GM19043 (cell line): ENCODE data around the gene CFAP46.

Experiments
- ATAC-seq: cut with Tn5 transposase; IDR thresholded peaks from one replicate; pipeline ENCODE4 v1.9.1; 2021; ENCODE audit warnings: low read depth; ENCODE audit not compliant: unreplicated experiment

Gene CFAP46

DNA sequence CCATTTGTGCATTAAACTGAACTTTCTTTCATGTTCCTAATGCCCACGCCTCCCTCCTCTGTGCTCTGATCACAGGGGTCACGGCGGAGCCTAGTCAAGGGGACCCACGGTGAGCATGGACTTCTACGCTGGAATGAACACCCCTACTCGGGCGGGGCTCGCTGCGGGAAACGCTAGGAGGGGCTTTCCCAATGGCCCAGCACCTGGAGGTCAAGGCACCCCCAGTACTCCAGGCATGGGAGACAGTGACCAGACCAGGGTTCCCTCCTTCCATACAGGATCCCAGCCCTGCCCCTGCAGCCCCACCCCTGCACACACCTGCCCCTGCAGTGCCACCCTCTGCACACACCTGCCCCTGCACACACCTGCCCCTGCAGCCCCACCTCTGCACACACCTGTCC lies 129.4 kb downstream of the CFAP46 start:
- ATAC-seq: no peak

GRCh38 chr10:132812520-132812919 lies 129.8 kb downstream of the CFAP46 start:
- ATAC-seq: no peak

GRCh38 chr10:132811891-132812481 lies 130.4 kb downstream of the CFAP46 start:
- no peak for ATAC-seq

- ATAC-seq: no peak
Measured at GRCh38 chr10:132810807-132811700, 131.3 kb downstream of the CFAP46 start.

GRCh38 chr10:132810141-132810806 lies 132.1 kb downstream of the CFAP46 start:
- ATAC-seq: no peak

DNA sequence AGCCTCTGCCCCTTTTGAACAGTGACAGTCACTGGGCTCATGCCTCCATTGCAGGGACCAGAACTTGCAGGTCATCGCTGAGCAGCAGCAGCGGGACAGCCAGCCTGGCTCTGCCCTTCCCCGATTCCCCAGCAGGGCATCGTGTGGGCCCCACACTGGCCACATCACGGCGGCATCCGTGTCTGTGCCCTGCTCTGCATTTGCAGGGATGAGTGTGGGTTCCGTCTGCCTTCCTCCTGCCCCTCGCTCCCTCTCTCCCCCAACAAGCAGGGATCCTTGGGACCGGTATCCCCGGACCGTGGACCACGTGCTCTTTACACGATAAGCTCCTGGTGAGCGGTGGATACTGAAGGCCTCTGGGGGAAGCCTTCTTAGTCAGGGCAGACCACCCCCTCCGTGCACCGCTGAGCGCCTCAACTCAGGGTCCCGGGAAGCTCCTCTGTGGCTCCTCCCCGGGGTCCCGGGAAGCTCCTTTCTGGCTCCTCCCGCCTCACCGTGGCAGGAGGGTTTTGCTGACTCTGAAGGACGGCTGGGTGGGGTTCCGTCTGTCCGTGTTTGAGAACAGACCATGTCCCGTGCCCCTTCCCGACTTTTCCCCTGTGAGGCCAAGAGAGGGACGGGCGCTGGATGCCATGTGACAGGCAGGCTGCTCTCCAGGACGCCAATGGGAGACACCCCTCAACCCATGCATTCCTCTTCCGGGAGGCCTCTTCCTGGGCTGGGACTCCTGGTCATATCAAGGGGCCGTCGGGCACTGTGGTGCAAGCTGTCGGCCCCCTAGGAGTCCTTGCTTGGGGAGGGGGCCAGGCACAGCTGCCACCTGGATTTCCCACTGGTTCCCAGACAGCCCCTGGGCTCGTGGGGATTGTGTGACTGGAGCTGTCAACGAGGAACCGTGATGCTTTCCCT lies 132.9 kb downstream of the CFAP46 start:
- ATAC-seq: no peak

DNA sequence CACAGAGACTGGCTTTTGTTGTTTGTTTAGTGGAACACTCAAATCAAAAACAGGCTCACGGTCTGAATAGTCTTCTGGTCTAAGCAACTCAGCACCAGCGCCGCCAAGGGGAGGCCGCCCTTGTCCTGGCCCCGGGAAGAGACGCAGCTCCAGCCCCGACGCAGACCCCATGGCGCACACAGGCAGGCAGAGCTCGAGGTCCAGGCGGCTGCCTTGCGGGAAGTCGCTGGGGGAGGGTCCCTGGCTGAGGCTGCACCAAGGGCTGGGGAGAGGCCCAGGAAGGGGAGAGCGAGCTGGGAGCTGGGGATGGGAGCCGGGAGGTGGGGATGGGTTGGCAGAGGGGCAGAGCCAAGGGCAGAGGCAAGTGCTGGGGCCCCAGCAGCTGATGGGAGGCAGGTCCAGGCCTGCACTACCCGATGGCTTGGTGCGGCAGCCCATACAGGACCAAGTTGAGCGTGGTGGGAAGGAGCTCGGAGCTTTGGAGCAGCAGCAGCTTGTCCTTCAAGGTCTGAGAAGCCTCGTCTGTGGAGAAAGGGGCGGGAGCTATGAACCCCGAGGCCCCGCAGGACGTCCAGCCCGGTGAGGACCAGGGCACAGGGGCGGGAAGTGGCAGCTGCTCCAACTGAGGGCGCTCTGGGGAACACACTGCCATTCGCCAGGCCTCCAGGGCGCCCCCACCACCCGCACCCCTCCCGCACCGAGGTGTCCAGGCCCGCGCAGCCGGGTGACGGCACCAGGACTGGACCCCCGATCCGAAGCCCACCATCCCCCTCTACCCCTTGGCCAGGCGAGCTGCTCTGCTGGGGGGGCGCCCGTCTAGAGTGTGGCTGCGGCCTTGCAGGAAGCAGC lies 133.8 kb downstream of the CFAP46 start:
- no peak for ATAC-seq

DNA sequence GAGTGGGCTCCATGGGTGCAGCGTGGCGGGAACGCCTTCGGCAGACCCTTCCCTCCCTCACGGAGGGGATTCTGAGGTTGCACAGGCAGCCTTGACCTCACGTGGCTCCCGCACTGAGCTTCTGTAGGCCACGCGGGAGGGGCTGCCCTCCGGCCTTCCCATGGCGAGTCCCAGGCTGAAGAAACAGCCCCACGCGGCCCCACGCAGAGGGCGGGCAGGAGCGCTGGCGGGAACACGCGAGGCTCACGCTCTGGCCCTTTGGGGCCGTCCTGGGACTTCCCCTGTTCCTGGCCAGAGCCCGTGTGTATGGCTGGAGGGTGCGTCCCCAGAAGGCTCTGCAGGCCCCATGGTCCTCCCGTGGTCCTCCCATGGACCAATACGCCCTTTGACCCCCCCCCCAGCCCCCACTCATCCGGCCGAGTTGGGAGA lies 134.7 kb downstream of the CFAP46 start:
- ATAC-seq: no peak

- ATAC-seq: no peak
Measured at GRCh38 chr10:132806561-132807003, 135.8 kb downstream of the CFAP46 start.

DNA sequence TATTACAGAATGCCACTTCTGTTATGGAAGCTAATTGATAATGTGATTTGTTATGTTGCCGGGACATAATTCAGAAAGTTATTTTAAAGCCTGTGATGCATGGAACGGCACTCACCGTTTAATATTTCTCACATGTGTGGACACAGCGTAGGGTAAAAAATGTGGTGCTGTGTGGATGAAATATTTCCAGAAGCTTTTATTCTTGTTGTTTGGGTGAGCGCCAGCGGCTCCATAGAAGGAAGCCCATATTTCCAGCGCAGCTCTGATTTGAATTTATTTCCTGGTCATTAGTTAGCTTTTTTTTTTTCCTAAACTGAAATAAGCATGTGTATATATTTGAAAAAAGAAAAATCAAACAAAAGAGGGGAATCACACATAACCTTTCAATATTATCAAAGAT lies 136.3 kb downstream of the CFAP46 start:
- ATAC-seq: no peak

DNA sequence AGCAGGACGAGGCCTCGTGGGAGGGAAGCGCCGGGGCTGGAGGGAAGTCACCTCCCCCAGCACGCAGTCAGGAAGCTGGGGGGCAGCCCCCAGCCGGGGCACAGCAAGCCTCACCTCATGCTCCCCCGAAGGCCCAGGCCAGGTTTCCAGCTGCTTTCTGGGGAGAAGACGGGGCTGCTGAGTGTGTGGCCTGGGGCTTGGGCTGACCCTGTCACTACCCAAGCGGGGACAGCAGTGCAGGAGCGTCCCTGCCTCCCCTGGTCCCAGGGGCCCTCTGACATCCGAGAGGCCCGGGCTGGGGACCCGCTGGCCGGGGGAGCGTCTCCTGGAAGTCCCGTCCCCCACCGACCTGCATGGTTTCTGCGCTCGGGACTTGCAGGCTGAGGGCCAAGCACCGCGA lies 136.8 kb downstream of the CFAP46 start:
- no peak for ATAC-seq

DNA sequence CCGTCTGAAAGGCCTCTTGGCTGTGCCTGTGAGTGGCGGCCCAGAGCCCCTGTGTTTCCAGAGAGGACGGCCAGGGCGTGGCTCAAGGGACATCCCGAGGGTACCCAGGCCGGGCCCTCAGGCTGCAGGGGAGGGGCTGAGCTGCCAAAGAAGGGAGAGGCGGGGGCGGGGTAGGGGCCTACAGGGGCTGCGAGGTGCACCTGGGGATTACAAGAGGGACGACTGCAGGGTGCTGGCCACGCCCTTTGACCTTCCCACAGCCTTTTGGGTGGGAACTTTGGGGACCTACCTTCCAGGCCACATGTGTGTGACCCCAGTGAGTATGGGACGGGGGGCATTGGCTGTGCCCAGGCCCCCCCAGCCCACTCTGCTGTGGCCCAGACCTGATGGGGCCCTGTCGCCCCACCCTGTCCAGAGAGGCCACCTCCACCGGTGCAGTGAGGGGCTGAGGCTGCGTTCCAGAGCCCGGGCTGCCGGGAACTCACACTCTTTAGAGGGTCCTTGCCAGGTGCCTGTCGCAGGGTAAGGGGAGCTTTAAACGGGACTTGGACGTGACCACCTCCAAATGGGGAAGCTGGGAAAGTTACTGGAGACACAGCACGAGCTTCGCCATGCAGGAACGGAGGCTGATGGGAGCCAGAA lies 137.5 kb downstream of the CFAP46 start:
- ATAC-seq: no peak

GRCh38 chr10:132804287-132804686 lies 138.1 kb downstream of the CFAP46 start:
- ATAC-seq: no peak

DNA sequence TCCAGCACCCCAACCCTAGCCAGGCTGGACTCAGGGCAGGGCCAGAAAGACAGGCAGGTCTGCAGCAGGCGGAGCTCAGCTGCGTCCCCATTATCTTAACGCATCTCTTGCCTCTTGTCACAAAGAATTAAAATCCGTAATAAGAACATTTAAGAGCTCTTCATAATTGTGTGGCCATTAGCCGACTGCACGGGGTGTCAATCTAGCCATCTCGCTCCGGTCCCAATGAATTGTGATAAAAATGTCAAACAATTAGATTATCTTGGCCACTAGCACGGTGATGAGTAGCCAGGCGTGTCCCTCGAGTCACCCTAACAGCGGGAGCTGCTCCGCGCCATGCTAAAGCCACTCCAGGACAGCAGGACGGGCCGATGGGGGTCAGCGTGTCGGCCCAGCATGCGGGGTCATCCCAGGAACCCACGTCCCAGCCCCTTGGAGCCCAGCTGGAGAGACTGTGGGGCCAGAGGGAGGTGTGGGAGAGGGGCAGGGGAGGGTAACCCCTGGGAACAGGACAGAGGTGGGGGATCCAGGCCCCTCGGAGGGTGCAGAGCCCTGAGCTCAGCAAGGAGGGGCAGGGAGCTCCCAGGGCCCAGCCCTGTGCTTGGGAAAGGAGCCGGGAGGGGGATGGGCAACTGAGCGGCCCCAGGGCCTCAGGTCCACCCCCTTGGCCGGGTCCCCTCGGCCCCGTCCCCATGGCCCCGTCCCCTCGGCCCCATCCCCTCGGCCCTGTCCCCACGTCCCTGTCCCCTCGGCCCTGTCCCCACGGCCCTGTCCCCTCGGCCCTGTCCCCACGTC lies 138.8 kb downstream of the CFAP46 start:
- ATAC-seq: no peak

DNA sequence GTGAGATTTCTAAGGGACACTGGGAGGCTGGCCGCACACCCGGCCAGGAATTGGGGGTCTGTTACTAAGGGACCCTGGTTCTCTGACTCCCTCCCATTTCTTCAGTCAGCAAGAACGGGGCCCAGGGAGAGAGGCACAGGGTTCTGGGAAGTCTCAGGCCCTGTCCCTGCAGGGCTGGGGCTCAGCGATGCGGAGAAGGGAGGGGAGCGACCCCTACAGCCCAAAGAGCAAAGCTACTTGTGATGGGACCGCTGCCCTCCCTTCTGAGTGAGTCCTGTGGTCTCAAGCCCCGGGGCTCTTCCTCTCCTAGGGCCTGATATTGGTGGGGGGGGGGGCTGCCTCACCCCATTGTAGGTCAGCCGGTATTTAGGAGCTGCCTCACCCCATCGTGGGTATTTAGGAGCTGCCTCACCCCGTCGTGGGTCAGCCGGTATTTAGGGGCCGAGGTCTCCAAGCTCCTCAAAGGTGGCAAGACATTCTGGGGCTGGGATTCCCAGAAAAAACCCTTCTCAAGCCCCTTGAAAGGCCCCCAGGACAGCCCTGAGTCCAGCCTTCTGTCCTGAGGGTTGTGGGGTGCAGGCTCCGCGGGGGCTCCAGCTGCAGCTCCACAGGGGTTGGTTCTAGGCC lies 139.6 kb downstream of the CFAP46 start:
- ATAC-seq: no peak

DNA sequence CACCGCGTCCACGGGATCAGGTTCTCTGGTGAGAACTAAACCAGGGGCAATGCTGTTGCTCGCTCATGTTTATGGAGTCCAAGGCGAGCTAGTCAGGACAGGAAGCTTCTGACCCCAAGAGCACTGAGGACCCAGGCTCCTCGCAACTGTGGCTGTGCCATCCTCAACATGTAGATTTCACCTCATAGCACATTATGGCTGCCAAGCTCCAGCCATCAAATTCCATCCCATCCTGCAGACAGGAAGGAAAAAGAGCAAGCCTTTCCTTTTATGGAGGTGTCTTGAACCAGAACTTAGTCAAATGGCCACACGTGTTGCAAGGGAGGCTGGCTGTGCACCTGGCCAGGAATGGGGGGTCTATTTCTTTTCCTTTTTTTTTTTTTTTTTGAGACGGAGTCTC lies 140.3 kb downstream of the CFAP46 start:
- ATAC-seq: no peak

GRCh38 chr10:132799865-132800264 lies 142.5 kb downstream of the CFAP46 start:
- no peak for ATAC-seq

- no peak for ATAC-seq
Measured at GRCh38 chr10:132798876-132799275, 143.5 kb downstream of the CFAP46 start.
